PFSK-1 (cell line): ENCODE data around the gene ABI1.

Experiments used
- POLR2AphosphoS5 ChIP-seq: IDR thresholded peaks from 2 replicates; pipeline ENCODE4 v1.6.1; 2012; ENCODE audit warnings: low read depth, mild to moderate bottlenecking, control low read depth, low read length, moderate library complexity
- TAF1 ChIP-seq: IDR thresholded peaks from 2 replicates; pipeline ENCODE4 v1.6.1; 2012; ENCODE audit warnings: low read length, control low read depth, borderline replicate concordance; ENCODE audit not compliant: insufficient read depth

- TF ChIP-seq POLR2AphosphoS5 (no peak), TAF1 (no peak)
These were observed 25.7 kb downstream of the ABI1 start for GRCh38 chr10:26835025-26835424.
